Measurements from ENCODE around the gene ALPK1. TPM values are rescaled to one million over a fixed set of nuclear protein-coding genes. Genes with fewer than 3 reads are reported as not detected.

ALPK1 gene
- polyA plus RNA-seq, 1 of the 3 experiments (the other 2 are of a cell fraction), result 2.8 TPM

GRCh38 chr4:112374850-112375249 is 77.7 kb downstream of the ALPK1 start:
- no peak for DNase-seq
- Histone ChIP-seq H4K20me1 (ENCODE audit: insufficient read depth) (no peaks in the 10 kb centered on the region), H3K9me3 (no peaks in the 10 kb centered on the region), H3F3A (replicated peaks; ENCODE audit: insufficient read depth) (no peaks in the 10 kb centered on the region), H3K4me1 (ENCODE audit: control insufficient read depth in 1 of 2, insufficient read depth in 2 of 2, low read depth in 1 of 2, low read length in 1 of 2) (peaks cover 0 to 9% of the 10 kb centered on the region in 2 experiments; a peak in 2 of 4 replicates), H3K4me3 (ENCODE audit: low read depth in 2 of 2, low read length in 1 of 2) (no peak overlapping the region), H3K27ac (ENCODE audit: low read depth in 2 of 2, low read length in 1 of 2) (no peak overlapping the region), H3K4me2 (no peak overlapping the region), H3K9me2 (no peaks in the 10 kb centered on the region), H3K27me3 (ENCODE audit: insufficient read depth) (no peaks in the 10 kb centered on the region), H3K9ac (no peak overlapping the region), H3K36me3 (replicated peaks in 1 of 2; ENCODE audit: control insufficient read depth in 1 of 2, insufficient read depth in 2 of 2, low read length in 1 of 2) (no peaks in the 10 kb centered on the region), H2AFZ (ENCODE audit: low read depth) (no peak overlapping the region), H3K79me2 (ENCODE audit: insufficient read depth) (no peaks in the 10 kb centered on the region)
- WGBS (ENCODE audit: low lambda C conversion rate), result 90% methylated on average over 2 of the region's 2 CpGs
- ChIA-PET CTCF (interaction anchor here (1.3 kb wide), 1 partner anchor 26 kb away, joined by 3 read pairs; no protein-coding TSS in a partner anchor), POLR2A (no interaction called here)
- TF ChIP-seq RAD21 (IDR thresholded peaks at IDR 0.05; ENCODE audit: low read length), result no peak
- no peak for TF ChIP-seq SMC3 (IDR thresholded peaks at IDR 0.05; ENCODE audit: low read depth, low read length)
- no peak for TF ChIP-seq YY1 (IDR thresholded peaks at IDR 0.05; ENCODE audit: low read depth)
- no peak for TF ChIP-seq POLR2AphosphoS5 (IDR thresholded peaks at IDR 0.05; ENCODE audit: low read depth, low read length)
- TF ChIP-seq CHD2 (IDR thresholded peaks at IDR 0.05; ENCODE audit: low read length, partially characterized antibody), result no peak
- no peak for TF ChIP-seq TEAD4 (IDR thresholded peaks at IDR 0.05; ENCODE audit: borderline replicate concordance, insufficient read depth)
- TF ChIP-seq MEF2A (IDR thresholded peaks at IDR 0.05; ENCODE audit: borderline replicate concordance, low read depth), result no peak
- no peak for TF ChIP-seq EZH2phosphoT487 (IDR thresholded peaks at IDR 0.05; ENCODE audit: borderline replicate concordance, low read depth)
- no peak for TF ChIP-seq TAF1 (IDR thresholded peaks at IDR 0.05; ENCODE audit: borderline replicate concordance, low read depth, low read length)
- TF ChIP-seq, protein P1, sequence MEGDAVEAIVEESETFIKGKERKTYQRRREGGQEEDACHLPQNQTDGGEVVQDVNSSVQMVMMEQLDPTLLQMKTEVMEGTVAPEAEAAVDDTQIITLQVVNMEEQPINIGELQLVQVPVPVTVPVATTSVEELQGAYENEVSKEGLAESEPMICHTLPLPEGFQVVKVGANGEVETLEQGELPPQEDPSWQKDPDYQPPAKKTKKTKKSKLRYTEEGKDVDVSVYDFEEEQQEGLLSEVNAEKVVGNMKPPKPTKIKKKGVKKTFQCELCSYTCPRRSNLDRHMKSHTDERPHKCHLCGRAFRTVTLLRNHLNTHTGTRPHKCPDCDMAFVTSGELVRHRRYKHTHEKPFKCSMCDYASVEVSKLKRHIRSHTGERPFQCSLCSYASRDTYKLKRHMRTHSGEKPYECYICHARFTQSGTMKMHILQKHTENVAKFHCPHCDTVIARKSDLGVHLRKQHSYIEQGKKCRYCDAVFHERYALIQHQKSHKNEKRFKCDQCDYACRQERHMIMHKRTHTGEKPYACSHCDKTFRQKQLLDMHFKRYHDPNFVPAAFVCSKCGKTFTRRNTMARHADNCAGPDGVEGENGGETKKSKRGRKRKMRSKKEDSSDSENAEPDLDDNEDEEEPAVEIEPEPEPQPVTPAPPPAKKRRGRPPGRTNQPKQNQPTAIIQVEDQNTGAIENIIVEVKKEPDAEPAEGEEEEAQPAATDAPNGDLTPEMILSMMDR (IDR thresholded peaks at IDR 0.05), result no peak

DNA sequence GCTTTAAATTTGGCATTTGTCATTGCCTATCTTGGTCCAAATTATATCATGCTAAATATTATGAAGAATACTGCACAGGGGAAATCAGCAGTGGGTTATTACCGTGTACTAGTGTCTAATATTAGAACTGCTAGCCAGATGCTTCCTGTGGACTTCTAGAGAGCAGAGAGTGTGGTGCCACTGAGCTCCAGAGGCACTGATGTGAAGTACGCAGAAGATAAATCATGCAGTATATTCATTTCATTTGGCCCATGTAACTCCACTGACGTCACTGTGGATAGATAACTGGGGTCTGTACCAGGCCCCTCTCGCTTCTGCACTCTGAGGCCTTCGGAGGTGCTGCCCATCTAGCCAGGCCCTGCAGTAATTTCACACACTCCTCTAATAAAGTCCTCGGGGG is 80.0 kb downstream of the ALPK1 start:
- 69% methylated on average over 5 of the region's 6 CpGs for WGBS (ENCODE audit: low lambda C conversion rate)
- Histone ChIP-seq H3K27ac (ENCODE audit: low read depth in 2 of 2, low read length in 1 of 2) (peak overlapping the region in 1 of 2 experiments; percentile 34; a peak in 1 of 4 replicates), H3K4me2 (no peak overlapping the region), H3K9ac (no peak overlapping the region), H3K4me1 (ENCODE audit: control insufficient read depth in 1 of 2, insufficient read depth in 2 of 2, low read depth in 1 of 2, low read length in 1 of 2) (peaks cover 0 to 9% of the 10 kb centered on the region in 2 experiments; a peak in 2 of 4 replicates), H2AFZ (ENCODE audit: low read depth) (no peak overlapping the region), H3K36me3 (replicated peaks in 1 of 2; ENCODE audit: control insufficient read depth in 1 of 2, insufficient read depth in 2 of 2, low read length in 1 of 2) (no peaks in the 10 kb centered on the region), H3K9me2 (no peaks in the 10 kb centered on the region), H3F3A (replicated peaks; ENCODE audit: insufficient read depth) (no peaks in the 10 kb centered on the region), H3K27me3 (ENCODE audit: insufficient read depth) (no peaks in the 10 kb centered on the region), H3K4me3 (ENCODE audit: low read depth in 2 of 2, low read length in 1 of 2) (no peak overlapping the region), H3K9me3 (no peaks in the 10 kb centered on the region), H3K79me2 (ENCODE audit: insufficient read depth) (no peaks in the 10 kb centered on the region), H4K20me1 (ENCODE audit: insufficient read depth) (no peaks in the 10 kb centered on the region)
- ChIA-PET POLR2A (no interaction called here), CTCF (interaction anchor here (0.8 to 1.8 kb wide), 4 partner anchors 16 to 228 kb away, joined by 3 to 6 read pairs (median 4); no protein-coding TSS in a partner anchor)
- DNase-seq, result peak; percentile 60
- TF ChIP-seq TCF12 (IDR thresholded peaks at IDR 0.05) (no peak), EP300 (IDR thresholded peaks at IDR 0.05; ENCODE audit: borderline replicate concordance in 1 of 2, low read depth in 1 of 2, low read length in 1 of 2) (0 out of 4 replicates have a peak, but pooled peaks of 1 of the 2 experiments have one; percentile 9)
